Activated CD8-positive, alpha-beta memory T cell treated with anti-CD3 and anti-CD28 coated beads for 48 hours (primary cell): ENCODE data around the gene TRAPPC12.
"Not testable (repeated sequence)": the region's sequence is repeated elsewhere in the genome, so short reads cannot be mapped to it uniquely, and the experiment has no call there.

ENCODE experiments used
- DNase-seq, 3 experiments: peaks; one replicate each; pipeline ENCODE4 v3.0.0-alpha.2; 2020; ENCODE audit warnings: low read depth in 2 of 3, low spot score in 2 of 3

The TRAPPC12 gene

GRCh38 chr2:3430740-3431490, 51.4 kb downstream of the TRAPPC12 start:
- DNase-seq = no peak

- no peak for DNase-seq
Measured at GRCh38 chr2:3432067-3432466, 52.6 kb downstream of the TRAPPC12 start.

GRCh38 chr2:3432693-3433338, 53.3 kb downstream of the TRAPPC12 start:
- DNase-seq = no peak

- no peak for DNase-seq
Measured at GRCh38 chr2:3433339-3433699, 53.8 kb downstream of the TRAPPC12 start.

- no peak for DNase-seq
Measured at GRCh38 chr2:3433776-3434400, 54.4 kb downstream of the TRAPPC12 start.

GRCh38 chr2:3434654-3435053, 55.2 kb downstream of the TRAPPC12 start:
- DNase-seq = no peak

- DNase-seq = no peak
Measured at GRCh38 chr2:3435445-3435844, 56.0 kb downstream of the TRAPPC12 start.

- DNase-seq = no peak
Measured at GRCh38 chr2:3440477-3440876, 61.0 kb downstream of the TRAPPC12 start.

- DNase-seq = no peak
Measured at GRCh38 chr2:3441465-3441864, 62.0 kb downstream of the TRAPPC12 start.

GRCh38 chr2:3442185-3442584, 62.7 kb downstream of the TRAPPC12 start:
- no peak for DNase-seq

GRCh38 chr2:3443083-3443482, 63.6 kb downstream of the TRAPPC12 start:
- DNase-seq = no peak

- no peak for DNase-seq
Measured at GRCh38 chr2:3443506-3444084, 64.1 kb downstream of the TRAPPC12 start.

GRCh38 chr2:3445891-3446290, 66.4 kb downstream of the TRAPPC12 start:
- no peak for DNase-seq

GRCh38 chr2:3446381-3446780, 66.9 kb downstream of the TRAPPC12 start:
- DNase-seq = no peak

GRCh38 chr2:3447186-3447585, 67.7 kb downstream of the TRAPPC12 start:
- DNase-seq = not testable (repeated sequence)

- no peak for DNase-seq
Measured at GRCh38 chr2:3447789-3448317, 68.4 kb downstream of the TRAPPC12 start.

- not testable (repeated sequence) for DNase-seq
Measured at GRCh38 chr2:3448441-3448911, 69.0 kb downstream of the TRAPPC12 start.

- DNase-seq = no peak
Measured at GRCh38 chr2:3449086-3449485, 69.6 kb downstream of the TRAPPC12 start.

GRCh38 chr2:3449936-3450335, 70.4 kb downstream of the TRAPPC12 start:
- no peak for DNase-seq

GRCh38 chr2:3450385-3451010, 71.0 kb downstream of the TRAPPC12 start:
- DNase-seq = no peak

- DNase-seq = no peak
Measured at GRCh38 chr2:3451169-3451568, 71.7 kb downstream of the TRAPPC12 start.
